Measurements from ENCODE around the gene GFI1B.

GFI1B gene

DNA sequence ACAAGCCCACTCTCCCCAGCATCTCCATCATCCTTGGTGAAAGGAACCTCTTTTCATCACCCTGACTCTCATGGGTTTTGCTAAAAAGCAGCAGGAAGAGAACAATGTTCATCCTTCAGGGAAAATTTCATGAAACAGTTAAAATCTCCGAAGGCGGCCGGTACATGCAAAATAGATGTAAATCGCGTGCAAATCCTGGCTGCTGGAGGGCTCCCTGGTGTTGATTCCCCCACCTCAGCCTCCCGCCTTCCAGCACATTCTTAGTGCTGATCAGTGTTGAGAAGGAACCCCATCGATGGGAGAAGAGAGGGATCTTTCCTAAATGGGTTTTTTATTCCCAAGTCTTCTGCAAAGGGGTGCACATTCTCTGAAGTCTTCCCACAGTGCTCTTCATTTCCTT is 8.7 kb upstream of the GFI1B start:
- DNase-seq (ENCODE audit: insufficient read length, low spot score) (no peak), FAIRE-seq (no peak)
- TF ChIP-seq, protein P1, sequence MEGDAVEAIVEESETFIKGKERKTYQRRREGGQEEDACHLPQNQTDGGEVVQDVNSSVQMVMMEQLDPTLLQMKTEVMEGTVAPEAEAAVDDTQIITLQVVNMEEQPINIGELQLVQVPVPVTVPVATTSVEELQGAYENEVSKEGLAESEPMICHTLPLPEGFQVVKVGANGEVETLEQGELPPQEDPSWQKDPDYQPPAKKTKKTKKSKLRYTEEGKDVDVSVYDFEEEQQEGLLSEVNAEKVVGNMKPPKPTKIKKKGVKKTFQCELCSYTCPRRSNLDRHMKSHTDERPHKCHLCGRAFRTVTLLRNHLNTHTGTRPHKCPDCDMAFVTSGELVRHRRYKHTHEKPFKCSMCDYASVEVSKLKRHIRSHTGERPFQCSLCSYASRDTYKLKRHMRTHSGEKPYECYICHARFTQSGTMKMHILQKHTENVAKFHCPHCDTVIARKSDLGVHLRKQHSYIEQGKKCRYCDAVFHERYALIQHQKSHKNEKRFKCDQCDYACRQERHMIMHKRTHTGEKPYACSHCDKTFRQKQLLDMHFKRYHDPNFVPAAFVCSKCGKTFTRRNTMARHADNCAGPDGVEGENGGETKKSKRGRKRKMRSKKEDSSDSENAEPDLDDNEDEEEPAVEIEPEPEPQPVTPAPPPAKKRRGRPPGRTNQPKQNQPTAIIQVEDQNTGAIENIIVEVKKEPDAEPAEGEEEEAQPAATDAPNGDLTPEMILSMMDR (IDR thresholded peaks at IDR 0.05; ENCODE audit: insufficient read depth, missing control alignments) = no peak

DNA sequence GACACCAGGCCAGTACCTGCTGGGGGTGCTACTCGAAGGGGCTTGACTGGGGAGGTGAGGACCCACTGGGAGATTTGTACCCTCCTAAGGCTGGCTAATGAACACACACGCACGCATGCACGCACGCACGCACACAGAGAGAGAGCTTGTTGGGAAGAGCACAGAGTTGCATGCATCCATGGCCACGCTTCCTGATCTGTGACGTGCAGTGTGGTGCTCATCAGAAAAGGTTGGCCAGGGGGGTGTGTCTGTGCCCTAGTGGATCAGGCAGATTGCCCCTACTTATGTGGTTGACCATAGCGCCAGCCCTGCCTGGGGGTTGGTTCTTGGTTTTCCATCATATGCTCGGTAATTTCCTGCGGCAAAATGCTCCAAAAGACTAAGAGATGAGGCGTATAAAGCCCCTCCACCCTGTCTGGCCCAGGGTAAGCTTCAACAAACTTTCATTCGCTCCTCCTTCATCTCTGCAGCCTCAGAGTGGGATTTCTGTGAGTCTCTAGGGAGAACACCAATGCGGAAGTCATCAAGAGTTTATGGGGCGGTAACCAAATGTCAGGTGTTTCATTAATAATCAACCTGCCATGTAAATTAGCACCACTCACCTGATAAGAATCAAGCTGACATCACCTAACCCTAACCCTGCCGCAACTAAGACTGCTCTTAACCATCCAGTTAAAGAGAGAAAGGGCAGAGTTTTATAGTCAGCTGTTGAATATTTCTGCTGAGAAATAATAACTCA is 8.0 kb upstream of the GFI1B start:
- TF ChIP-seq, protein P1 (IDR thresholded peaks at IDR 0.05; ENCODE audit: insufficient read depth, missing control alignments) = no peak
- no peak for DNase-seq (ENCODE audit: insufficient read length, low spot score)
- FAIRE-seq = no peak

DNA sequence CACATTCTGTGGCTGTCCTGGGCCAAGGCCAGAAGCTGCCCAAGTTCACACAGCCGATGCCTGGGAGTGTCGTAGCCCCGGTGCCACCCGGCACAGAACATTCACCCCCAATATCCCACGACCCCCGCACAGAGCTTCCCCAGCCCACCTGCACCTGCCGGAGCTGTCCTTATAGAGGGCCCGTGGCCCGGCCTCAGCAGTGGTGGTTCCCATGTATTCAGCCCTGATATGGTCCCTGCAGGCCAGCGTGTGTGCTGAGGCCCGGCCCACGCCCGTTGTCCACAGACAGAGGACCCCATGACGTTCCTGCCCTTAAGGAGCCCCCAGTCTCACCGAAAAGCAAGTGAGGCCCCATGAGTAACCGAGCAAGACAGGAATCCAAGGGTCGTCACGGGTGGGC is 5.3 kb upstream of the GFI1B start:
- no peak for DNase-seq (ENCODE audit: insufficient read length, low spot score)
- FAIRE-seq = no peak
- TF ChIP-seq, protein P1 (IDR thresholded peaks at IDR 0.05; ENCODE audit: insufficient read depth, missing control alignments) = no peak

DNA sequence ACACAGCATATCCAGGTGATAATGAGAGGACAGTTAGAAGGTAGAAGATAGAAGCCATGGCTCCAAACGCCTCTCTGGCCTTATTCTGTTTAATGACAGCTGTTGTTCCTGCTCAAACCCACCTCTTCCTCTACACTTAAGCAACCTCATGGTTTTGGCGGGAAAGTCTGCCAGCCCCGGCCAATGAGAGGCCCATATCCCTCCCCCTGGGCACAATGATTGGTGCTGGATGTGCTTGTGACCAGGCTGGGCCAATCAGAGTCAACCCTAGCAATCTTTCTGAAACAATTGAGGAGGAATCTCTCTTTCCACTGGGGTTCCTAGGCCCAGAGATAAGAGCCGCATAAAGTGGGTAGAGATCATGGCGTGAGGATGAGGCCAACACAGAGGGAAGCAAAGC is 4.8 kb upstream of the GFI1B start:
- no peak for FAIRE-seq
- no peak for DNase-seq (ENCODE audit: insufficient read length, low spot score)
- TF ChIP-seq, protein P1 (IDR thresholded peaks at IDR 0.05; ENCODE audit: insufficient read depth, missing control alignments) = no peak

DNA sequence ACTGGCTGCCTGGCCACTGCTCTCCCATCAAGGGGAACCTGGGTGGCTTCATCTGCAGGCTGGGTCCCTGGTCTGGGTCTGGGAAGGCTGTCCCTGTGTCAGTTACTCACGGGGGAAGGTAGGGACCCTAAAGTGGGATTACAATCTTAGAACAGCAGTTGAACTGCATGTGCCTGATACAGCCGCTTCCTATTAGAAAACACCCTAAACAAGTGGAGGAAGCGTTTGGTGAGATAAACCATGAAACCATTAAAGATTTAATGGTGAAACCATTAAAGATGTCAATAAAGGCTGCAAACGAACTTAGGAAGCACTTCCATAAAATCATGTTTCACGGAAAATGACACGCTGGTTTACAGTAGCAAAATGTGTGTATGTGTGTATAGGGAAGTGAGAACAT is 2.5 kb upstream of the GFI1B start:
- TF ChIP-seq, protein P1 (IDR thresholded peaks at IDR 0.05; ENCODE audit: insufficient read depth, missing control alignments) = no peak
- DNase-seq (ENCODE audit: insufficient read length, low spot score) (no peak), FAIRE-seq (no peak)

DNA sequence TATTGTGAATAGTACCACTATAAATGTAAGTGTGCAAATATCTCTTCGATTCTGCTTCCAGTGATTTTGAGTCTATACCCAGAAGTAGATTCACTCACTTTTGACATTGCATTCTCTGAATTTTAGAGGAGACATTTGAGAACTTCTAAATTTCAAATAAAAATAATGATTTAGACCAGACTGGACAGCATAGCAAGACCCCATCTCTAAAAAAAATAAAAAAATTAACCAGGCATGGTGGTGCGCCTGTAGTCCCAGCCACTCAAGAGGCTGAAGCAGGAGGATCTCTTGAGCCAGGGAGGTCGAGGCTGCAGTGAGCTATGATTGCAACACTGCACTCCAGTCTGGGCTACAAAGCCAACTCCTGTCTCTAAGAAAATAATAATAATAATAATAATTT is 1.9 kb upstream of the GFI1B start:
- FAIRE-seq = no peak
- DNase-seq (ENCODE audit: insufficient read length, low spot score) = no peak
- TF ChIP-seq, protein P1 (IDR thresholded peaks at IDR 0.05; ENCODE audit: insufficient read depth, missing control alignments) = no peak

DNA sequence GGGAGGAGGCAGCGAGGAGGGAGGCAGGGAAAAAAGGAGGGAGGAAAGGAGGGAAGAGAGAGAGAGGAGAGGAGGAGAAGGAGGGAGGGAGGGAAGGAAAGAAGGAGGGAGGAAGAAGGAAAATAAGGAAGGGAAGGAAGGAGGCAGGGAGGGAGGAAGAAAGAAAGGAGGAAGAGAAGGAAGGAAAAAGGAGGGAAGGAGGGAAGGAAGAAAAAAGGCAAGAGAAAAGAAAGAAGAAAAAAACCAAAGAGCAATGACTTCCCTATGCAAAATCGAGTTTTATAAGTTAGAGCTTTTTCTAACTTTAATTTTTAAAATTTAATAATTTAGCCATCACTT is 413 bp upstream of the GFI1B start:
- DNase-seq (ENCODE audit: insufficient read length, low spot score) (no peak), FAIRE-seq (no peak)
- TF ChIP-seq, protein P1 (IDR thresholded peaks at IDR 0.05; ENCODE audit: insufficient read depth, missing control alignments) = no peak

All from D721Med (cell line).